Osteocyte (in vitro differentiated cells): ENCODE data around the gene MEF2B. TPM values are rescaled to one million over a fixed set of nuclear protein-coding genes. Genes with fewer than 3 reads are reported as not detected.

ENCODE experiments used
- DNase-seq: peaks from one replicate; pipeline ENCODE4 v3.0.0; 2021; ENCODE audit warnings: mixed read lengths; ENCODE audit not compliant: unreplicated experiment; ENCODE audit errors: extremely low spot score
- H3K27ac Mint-ChIP-seq: one replicate; pipeline ENCODE4 v1.8.0; 2021; ENCODE audit warnings: mild to moderate bottlenecking, mixed read lengths; ENCODE audit not compliant: unreplicated experiment
- H3K27me3 Mint-ChIP-seq: one replicate; pipeline ENCODE4 v1.8.0; 2021; ENCODE audit warnings: mixed read lengths; ENCODE audit not compliant: unreplicated experiment
- H3K36me3 Mint-ChIP-seq: one replicate; pipeline ENCODE4 v1.8.0; 2021; ENCODE audit warnings: mixed read lengths; ENCODE audit not compliant: unreplicated experiment
- H3K4me1 Mint-ChIP-seq: one replicate; pipeline ENCODE4 v1.8.0; 2021; ENCODE audit warnings: mixed read lengths; ENCODE audit not compliant: unreplicated experiment
- H3K4me3 Mint-ChIP-seq: one replicate; pipeline ENCODE4 v1.8.0; 2021; ENCODE audit warnings: mild to moderate bottlenecking, moderate library complexity, mixed read lengths; ENCODE audit not compliant: unreplicated experiment
- H3K9me3 Mint-ChIP-seq: one replicate; pipeline ENCODE4 v1.8.0; 2021; ENCODE audit warnings: mixed read lengths; ENCODE audit not compliant: unreplicated experiment
- total RNA-seq: library from RNA; stranded (reverse); gene quantifications from 2 replicates; pipeline ENCODE4 v1.2.1, GENCODE V29; 2021
- TF ChIP-seq, protein P1 (sequence below): fragments of 200-600 bp; sonication (generic); IDR thresholded peaks from 2 replicates; pipeline ENCODE4 v1.5.0; 2021; ENCODE audit warnings: antibody characterized with exemption, mild to moderate bottlenecking, moderate library complexity

Gene MEF2B
- total RNA-seq, 1 donor from 2014 or later: 1.6 TPM

DNA sequence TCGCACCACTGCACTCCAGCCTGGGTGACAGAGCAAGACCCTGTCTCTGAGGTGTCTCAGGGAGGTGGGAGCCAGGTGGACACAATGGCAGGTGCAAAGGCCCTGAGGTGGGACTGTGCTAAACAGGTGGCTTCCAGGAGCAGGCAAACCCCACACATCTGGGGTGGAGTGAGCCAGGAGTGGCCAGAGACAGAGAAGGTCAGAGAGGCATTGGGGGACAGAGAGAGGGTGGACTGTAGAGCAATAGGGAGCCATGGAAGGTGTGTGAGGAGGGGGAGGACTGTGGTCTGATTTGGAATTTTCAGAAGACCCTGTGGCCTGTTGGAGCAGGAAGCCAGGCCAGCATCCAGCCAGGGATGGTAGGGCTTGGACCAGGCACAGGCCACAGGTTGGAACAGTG lies 4.7 kb downstream of the MEF2B start:
- no peaks in the 10 kb centered on the region for H3K36me3 Mint-ChIP-seq
- H3K27me3 Mint-ChIP-seq: no peaks in the 10 kb centered on the region
- no peak overlapping the region for H3K4me3 Mint-ChIP-seq
- H3K9me3 Mint-ChIP-seq: no peaks in the 10 kb centered on the region
- peaks cover 6% of the 10 kb centered on the region for H3K4me1 Mint-ChIP-seq
- no peak overlapping the region for H3K27ac Mint-ChIP-seq
- TF ChIP-seq, protein P1, sequence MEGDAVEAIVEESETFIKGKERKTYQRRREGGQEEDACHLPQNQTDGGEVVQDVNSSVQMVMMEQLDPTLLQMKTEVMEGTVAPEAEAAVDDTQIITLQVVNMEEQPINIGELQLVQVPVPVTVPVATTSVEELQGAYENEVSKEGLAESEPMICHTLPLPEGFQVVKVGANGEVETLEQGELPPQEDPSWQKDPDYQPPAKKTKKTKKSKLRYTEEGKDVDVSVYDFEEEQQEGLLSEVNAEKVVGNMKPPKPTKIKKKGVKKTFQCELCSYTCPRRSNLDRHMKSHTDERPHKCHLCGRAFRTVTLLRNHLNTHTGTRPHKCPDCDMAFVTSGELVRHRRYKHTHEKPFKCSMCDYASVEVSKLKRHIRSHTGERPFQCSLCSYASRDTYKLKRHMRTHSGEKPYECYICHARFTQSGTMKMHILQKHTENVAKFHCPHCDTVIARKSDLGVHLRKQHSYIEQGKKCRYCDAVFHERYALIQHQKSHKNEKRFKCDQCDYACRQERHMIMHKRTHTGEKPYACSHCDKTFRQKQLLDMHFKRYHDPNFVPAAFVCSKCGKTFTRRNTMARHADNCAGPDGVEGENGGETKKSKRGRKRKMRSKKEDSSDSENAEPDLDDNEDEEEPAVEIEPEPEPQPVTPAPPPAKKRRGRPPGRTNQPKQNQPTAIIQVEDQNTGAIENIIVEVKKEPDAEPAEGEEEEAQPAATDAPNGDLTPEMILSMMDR: no peak
- DNase-seq: no peak

DNA sequence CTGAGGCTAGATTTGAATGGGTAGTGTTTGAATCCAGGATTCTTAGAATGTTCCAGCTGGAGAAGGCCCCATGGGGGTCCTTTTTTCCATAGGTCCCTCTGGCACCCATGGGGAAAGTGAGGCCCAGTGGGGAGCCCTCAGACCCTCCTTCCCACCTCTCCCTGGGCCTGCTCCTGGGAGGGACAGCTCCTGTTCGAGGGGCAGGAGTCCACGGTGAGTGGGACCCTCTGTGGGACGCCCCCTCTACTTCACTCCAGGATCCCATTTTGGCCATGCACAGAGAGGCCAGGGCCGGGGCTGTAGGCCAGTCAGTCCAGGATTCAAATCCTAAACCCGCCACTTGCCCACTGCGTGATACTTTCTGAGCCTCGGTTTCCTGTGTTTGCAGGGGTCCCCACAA lies 7.6 kb downstream of the MEF2B start:
- TF ChIP-seq, protein P1: no peak
- no peaks in the 10 kb centered on the region for H3K9me3 Mint-ChIP-seq
- no peak for DNase-seq
- no peak overlapping the region for H3K4me3 Mint-ChIP-seq
- no peaks in the 10 kb centered on the region for H3K4me1 Mint-ChIP-seq
- no peaks in the 10 kb centered on the region for H3K36me3 Mint-ChIP-seq
- no peaks in the 10 kb centered on the region for H3K27me3 Mint-ChIP-seq
- H3K27ac Mint-ChIP-seq: no peak overlapping the region

DNA sequence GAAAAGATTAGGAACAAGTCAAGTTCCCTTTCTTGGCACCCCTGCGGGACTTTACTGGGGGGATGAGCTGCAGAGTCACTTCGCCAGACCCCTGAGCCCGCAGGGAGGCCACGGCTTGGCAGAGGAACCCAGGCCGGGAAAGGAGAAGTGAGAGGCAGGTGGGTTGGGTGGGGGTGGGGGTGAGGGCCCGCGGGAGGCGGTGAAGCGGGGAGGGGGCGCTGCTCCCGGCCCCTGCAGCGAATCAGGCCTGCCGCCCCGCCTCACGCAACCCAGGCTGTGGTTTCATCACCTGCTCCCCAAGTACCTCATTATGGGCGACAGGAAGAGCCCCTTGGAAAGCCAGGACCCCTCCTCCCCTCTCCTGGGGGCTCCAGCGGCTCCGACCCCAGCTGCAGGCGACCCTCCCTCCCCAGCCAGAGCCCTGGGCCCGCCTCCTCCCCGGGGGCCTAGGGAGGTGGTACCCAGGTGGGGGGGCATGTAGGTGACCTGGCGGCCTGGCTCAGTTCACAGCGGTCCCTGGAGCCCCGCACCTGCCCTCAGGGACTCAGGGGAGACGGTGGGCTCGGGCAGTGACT lies 9.5 kb downstream of the MEF2B start:
- Mint-ChIP-seq H3K27ac (no peak overlapping the region), H3K4me1 (no peaks in the 10 kb centered on the region), H3K4me3 (no peak overlapping the region), H3K9me3 (no peaks in the 10 kb centered on the region), H3K36me3 (peaks cover 3% of the 10 kb centered on the region), H3K27me3 (no peaks in the 10 kb centered on the region)
- DNase-seq: no peak
- TF ChIP-seq, protein P1: no peak

DNA sequence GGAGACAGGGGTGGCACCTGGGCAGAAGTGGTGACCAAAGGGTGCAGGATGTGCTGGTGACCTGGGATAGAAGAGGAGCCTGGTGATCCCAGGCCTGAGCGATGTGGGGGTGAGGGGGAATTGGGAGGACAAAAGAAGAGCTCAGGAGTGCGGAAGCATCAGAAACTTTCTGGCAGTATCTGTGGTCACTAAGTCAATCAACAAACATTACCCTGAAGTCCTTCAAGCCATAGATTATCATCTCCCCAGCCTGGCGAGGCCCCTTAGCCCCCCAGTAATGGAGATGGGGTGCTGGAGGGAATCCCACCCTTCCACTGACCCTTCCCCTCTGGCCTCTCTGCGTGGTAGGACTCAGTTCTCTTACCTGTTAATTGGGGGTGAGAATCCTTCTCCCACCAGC lies 10.5 kb downstream of the MEF2B start:
- DNase-seq: no peak
- H3K36me3 Mint-ChIP-seq: peaks cover 3% of the 10 kb centered on the region
- no peaks in the 10 kb centered on the region for H3K4me1 Mint-ChIP-seq
- H3K4me3 Mint-ChIP-seq: no peak overlapping the region
- no peak overlapping the region for H3K27ac Mint-ChIP-seq
- TF ChIP-seq, protein P1: no peak
- no peaks in the 10 kb centered on the region for H3K9me3 Mint-ChIP-seq
- no peaks in the 10 kb centered on the region for H3K27me3 Mint-ChIP-seq

DNA sequence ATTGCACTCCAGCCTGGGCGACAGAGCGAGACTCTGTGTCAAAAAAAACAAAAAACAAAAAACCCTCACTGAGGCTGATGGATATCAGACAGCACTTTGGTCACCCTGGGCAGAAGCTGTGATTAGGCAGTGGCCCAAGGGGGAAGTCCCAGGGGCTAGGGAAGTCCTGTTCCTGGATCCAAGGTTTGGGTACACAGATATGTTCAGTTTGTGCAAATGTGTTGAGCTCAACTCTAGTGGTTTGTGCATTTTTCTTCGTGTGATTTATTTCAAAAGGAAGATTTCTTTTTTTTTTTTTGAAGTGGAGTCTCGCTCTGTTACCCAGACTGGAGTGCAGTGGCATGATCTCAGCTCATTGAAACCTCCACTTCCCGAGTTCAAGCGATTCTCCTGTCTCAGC lies 12.3 kb downstream of the MEF2B start:
- Mint-ChIP-seq H3K4me3 (no peak overlapping the region), H3K4me1 (no peaks in the 10 kb centered on the region), H3K9me3 (no peaks in the 10 kb centered on the region), H3K27me3 (no peaks in the 10 kb centered on the region), H3K27ac (no peak overlapping the region), H3K36me3 (peaks cover 3% of the 10 kb centered on the region)
- TF ChIP-seq, protein P1: no peak
- no peak for DNase-seq
